ENCODE measurements around the gene SUMF1.

Gene SUMF1

DNA sequence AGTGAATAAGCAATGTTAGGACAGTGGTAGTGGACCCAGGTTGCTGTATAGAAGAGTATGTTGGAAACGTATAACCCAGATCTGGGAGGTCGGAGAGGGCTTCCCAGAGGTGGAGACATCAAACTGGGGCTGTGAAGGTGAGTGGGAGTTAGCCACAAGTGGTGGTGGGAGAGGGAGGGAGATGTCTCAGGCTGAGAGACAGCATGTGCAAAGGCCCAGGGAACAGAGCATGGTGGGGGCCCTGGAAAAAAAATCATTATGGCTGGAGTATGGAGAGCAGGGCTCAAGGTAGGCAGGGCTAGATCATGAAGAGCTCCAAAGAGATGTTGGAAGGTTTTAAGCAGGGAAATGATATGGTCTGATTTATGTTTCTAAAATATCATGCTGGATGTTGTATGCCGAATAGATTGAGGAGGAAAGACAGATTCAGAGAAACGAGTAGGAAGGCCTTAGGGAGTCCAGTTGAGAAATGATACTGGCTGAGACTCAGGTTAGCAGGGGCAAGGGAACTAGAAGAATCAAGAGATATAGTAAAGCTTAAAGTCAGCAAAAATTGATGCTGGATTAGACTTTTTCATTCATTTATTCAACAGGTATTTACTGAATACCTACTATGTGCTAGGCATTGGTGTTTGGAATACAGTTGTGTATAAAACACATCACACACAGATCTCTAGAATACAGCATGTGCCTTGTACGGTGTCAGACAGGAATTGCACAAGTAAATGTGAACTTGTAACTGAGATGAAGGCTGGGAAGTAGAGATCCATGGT lies 43.1 kb upstream of the SUMF1 start:
- TF ChIP-seq, protein P1, sequence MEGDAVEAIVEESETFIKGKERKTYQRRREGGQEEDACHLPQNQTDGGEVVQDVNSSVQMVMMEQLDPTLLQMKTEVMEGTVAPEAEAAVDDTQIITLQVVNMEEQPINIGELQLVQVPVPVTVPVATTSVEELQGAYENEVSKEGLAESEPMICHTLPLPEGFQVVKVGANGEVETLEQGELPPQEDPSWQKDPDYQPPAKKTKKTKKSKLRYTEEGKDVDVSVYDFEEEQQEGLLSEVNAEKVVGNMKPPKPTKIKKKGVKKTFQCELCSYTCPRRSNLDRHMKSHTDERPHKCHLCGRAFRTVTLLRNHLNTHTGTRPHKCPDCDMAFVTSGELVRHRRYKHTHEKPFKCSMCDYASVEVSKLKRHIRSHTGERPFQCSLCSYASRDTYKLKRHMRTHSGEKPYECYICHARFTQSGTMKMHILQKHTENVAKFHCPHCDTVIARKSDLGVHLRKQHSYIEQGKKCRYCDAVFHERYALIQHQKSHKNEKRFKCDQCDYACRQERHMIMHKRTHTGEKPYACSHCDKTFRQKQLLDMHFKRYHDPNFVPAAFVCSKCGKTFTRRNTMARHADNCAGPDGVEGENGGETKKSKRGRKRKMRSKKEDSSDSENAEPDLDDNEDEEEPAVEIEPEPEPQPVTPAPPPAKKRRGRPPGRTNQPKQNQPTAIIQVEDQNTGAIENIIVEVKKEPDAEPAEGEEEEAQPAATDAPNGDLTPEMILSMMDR (IDR thresholded peaks at IDR 0.05; ENCODE audit: control insufficient read depth, insufficient read depth, low read depth, low read length, missing control alignments): no peak
- no peak for DNase-seq (ENCODE audit: low read depth)

DNA sequence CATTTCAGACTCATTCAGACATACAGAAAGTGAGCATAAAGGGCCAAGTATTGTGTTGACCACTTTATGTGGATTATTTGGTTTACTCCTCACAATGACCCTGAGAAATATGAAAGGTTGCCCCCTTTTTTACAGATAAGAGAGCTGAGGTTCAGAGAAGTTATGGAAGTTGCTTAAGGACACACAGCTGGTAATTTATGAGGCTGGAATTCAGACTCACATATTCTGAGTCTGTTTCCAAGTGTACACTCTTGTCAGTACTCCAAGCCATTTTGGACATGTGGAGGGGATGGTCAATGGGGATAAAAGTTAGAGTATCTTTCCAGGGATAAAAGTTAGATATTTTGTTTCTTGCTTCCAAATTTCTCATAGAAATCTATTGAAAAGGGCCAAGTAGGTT lies 42.0 kb upstream of the SUMF1 start:
- H3K4me3 ChIP-seq (ENCODE audit: control insufficient read depth, low read depth, low read length): no peak overlapping the region
- TF ChIP-seq, protein P1 (IDR thresholded peaks at IDR 0.05; ENCODE audit: control insufficient read depth, insufficient read depth, low read depth, low read length, missing control alignments): no peak
- DNase-seq (ENCODE audit: low read depth): no peak

More for the DNA sequence above, 43.1 kb upstream of the SUMF1 start:
- no peak overlapping the region for H3K4me3 ChIP-seq (ENCODE audit: control insufficient read depth, low read depth, low read length)

DNA sequence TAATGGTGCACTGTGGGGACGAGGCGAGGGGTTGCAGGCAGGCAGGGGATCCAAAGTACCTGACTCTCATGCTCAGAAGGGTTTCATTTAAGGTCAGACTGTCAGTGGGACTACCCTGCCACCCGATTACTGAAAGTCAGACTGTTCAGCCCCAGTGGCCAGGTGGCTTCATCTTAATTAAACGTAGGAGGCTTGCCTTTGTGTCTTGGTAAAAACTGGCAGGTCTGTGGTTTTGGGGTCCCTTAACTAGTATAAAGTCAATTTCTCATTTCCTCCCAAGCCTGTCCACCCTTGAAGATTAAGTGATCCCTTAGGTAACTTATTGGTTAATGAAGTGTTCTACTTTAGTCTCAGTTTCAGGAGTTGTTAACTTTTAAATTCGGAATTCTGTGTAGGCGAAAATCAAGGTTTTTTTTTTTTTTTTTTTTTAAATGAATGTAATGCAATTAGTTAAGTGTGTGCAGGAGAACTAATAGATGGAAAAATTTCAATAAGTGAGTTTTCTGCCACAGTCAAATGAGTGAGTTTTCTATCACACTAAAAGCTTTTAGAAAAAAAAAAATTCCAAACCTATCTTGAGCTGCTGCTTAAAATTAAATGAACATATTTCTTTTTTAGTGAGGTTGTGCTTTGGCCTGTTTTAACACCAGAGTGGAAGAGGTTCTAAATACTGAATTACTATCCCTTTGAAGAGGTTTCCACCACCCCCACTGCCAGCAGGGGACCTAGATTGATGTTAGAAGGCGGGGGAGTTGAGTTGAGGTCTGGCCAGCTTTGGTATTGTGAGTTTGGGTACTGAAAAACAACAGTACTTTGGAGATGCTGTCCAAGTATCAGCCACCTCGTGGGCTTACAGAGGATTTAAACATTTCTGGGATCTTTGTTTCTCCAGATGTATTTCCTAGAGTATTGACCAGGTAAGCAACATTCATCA lies 41.2 kb upstream of the SUMF1 start:
- H3K4me3 ChIP-seq (ENCODE audit: control insufficient read depth, low read depth, low read length): no peak overlapping the region
- DNase-seq (ENCODE audit: low read depth): no peak
- TF ChIP-seq, protein P1 (IDR thresholded peaks at IDR 0.05; ENCODE audit: control insufficient read depth, insufficient read depth, low read depth, low read length, missing control alignments): no peak

DNA sequence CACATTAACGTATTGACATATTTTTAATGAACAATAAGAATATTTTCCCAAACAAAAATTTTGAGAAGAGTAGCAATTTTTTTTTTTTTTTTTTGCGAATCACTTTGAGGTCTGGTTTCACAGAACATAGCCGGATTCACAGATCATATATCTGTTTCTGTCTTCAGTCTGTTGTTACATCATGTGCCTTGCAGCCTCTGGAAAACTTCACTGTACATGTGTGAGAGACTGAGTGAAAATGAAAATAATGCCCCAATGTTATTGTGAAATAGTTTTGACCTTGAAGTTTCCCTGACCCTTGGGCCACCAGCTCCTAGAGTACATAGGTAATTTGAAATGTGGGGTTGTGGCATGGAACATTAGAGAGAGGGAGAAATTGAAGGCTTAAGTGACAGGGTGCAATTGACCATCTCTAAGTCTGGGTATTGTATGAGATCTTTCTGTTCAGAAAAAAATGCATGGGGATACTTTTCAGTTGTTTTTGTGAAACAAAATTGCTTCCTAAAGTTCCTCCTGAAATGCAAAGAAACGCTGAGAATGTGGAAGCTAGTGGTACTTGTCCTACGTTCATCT lies 40.0 kb upstream of the SUMF1 start:
- no peak for DNase-seq (ENCODE audit: low read depth)
- no peak overlapping the region for H3K4me3 ChIP-seq (ENCODE audit: control insufficient read depth, low read depth, low read length)
- TF ChIP-seq, protein P1 (IDR thresholded peaks at IDR 0.05; ENCODE audit: control insufficient read depth, insufficient read depth, low read depth, low read length, missing control alignments): no peak

DNA sequence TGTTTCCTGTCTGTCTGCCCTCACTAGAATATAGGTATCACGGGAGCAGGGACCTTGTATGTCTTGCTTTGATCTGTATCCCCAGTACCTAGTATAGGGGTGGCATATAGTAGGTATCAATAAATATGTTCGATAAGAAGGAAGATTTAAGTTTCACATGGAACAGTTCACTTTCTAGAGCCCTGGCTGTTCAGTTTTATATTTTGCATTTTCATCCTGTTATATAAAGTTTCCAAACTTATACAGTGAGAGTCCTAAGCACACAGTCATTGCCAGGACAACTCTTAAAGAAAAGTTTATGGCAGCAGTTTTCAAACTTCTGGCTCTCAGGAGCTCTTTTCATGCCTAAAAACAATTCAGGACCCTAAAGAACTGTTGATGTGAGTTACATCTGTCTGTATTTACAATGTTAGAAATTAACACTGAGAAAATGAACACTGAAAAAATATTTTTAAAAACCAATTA lies 39.5 kb upstream of the SUMF1 start:
- H3K4me3 ChIP-seq (ENCODE audit: control insufficient read depth, low read depth, low read length): no peak overlapping the region
- TF ChIP-seq, protein P1 (IDR thresholded peaks at IDR 0.05; ENCODE audit: control insufficient read depth, insufficient read depth, low read depth, low read length, missing control alignments): no peak

More for the DNA sequence above, 39.5 kb upstream of the SUMF1 start:
- no peak for DNase-seq (ENCODE audit: low read depth)
